Erythroblast (primary cell): Measurements from ENCODE around the gene HDHD5.
"Not testable (repeated sequence)": the region's sequence is repeated elsewhere in the genome, so short reads cannot be mapped to it uniquely, and the experiment has no call there.

ENCODE experiments used
- GATA1 ChIP-seq: IDR thresholded peaks from 2 replicates; pipeline ENCODE4 v1.6.1; 2011; ENCODE audit warnings: low read depth, mild to moderate bottlenecking, control low read depth, low read length, moderate library complexity
- POLR2A ChIP-seq: IDR thresholded peaks from 2 replicates; pipeline ENCODE4 v1.6.1; 2011; ENCODE audit warnings: mild to moderate bottlenecking, low read length

GRCh38 chr22:17147458-17147857, 11.6 kb downstream of the HDHD5 start:
- not testable (repeated sequence) for TF ChIP-seq POLR2A, GATA1
